Astrocyte (in vitro differentiated cells and primary cell): ENCODE results near the gene RUVBL2. TPM values are rescaled to one million over a fixed set of nuclear protein-coding genes. Genes with fewer than 3 reads are reported as not detected.

Experiments
- DNase-seq: peaks from one replicate; pipeline ENCODE4 v3.0.0-alpha.2; 2010; ENCODE audit warnings: low read depth
- FAIRE-seq: peaks from 2 replicates; lab custom pipeline; 2011; peaks lifted over from hg19 to GRCh38; lab: Jason Lieb, UNC
- H2AFZ ChIP-seq: 2 replicates; pipeline ENCODE4 v1.6.0; 2012; ENCODE audit warnings: low read depth, low read length, inconsistent platforms
- H3K27ac ChIP-seq: 2 replicates; pipeline ENCODE4 v1.5.1; 2011; ENCODE audit warnings: low read depth, low read length, inconsistent platforms
- H3K27me3 ChIP-seq: 2 replicates; pipeline ENCODE4 v1.6.0; 2011; ENCODE audit warnings: low read length, inconsistent platforms; ENCODE audit not compliant: insufficient read depth
- H3K36me3 ChIP-seq: 2 replicates; pipeline ENCODE4 v1.5.1; 2011; ENCODE audit warnings: low read length, inconsistent platforms; ENCODE audit not compliant: insufficient read depth
- H3K4me1 ChIP-seq: 2 replicates; pipeline ENCODE4 v1.5.1; 2011; ENCODE audit warnings: low read length, inconsistent platforms; ENCODE audit not compliant: insufficient read depth
- H3K4me2 ChIP-seq: 2 replicates; pipeline ENCODE4 v1.6.0; 2012; ENCODE audit warnings: low read length, inconsistent platforms
- H3K4me3 ChIP-seq: 2 replicates; pipeline ENCODE4 v1.5.1; 2011; ENCODE audit warnings: low read depth, mild to moderate bottlenecking, low read length, inconsistent platforms; ENCODE audit not compliant: insufficient read depth
- H3K79me2 ChIP-seq: 2 replicates; pipeline ENCODE4 v1.6.0; 2012; ENCODE audit warnings: mild to moderate bottlenecking, low read length, inconsistent platforms; ENCODE audit not compliant: insufficient read depth
- H3K9ac ChIP-seq: 2 replicates; pipeline ENCODE4 v1.6.0; 2012; ENCODE audit warnings: mild to moderate bottlenecking, low read length, inconsistent platforms
- H3K9me3 ChIP-seq: 2 replicates; pipeline ENCODE4 v1.5.1; 2012; ENCODE audit warnings: low read depth, mild to moderate bottlenecking, low read length, inconsistent platforms; ENCODE audit not compliant: insufficient read depth
- H4K20me1 ChIP-seq: 2 replicates; pipeline ENCODE4 v1.6.0; 2012; ENCODE audit warnings: low read length, inconsistent platforms; ENCODE audit not compliant: insufficient read depth
- H3K27ac Mint-ChIP-seq: one replicate; pipeline ENCODE4 v1.8.0; 2021; ENCODE audit warnings: mild to moderate bottlenecking, mixed read lengths; ENCODE audit not compliant: unreplicated experiment
- H3K27me3 Mint-ChIP-seq: one replicate; pipeline ENCODE4 v1.8.0; 2021; ENCODE audit warnings: low read depth, mixed read lengths; ENCODE audit not compliant: unreplicated experiment
- H3K36me3 Mint-ChIP-seq: one replicate; pipeline ENCODE4 v1.8.0; 2021; ENCODE audit warnings: low read depth, mixed read lengths; ENCODE audit not compliant: unreplicated experiment
- H3K4me1 Mint-ChIP-seq: one replicate; pipeline ENCODE4 v1.8.0; 2021; ENCODE audit warnings: low read depth, mixed read lengths; ENCODE audit not compliant: unreplicated experiment
- H3K4me3 Mint-ChIP-seq: one replicate; pipeline ENCODE4 v1.8.0; 2021; ENCODE audit warnings: mild to moderate bottlenecking, moderate library complexity, mixed read lengths; ENCODE audit not compliant: unreplicated experiment
- H3K9me3 Mint-ChIP-seq: one replicate; pipeline ENCODE4 v1.8.0; 2021; ENCODE audit warnings: mild to moderate bottlenecking, mixed read lengths; ENCODE audit not compliant: unreplicated experiment
- EZH2 ChIP-seq: IDR thresholded peaks from 2 replicates; pipeline ENCODE4 v1.6.1; 2012; ENCODE audit warnings: mild to moderate bottlenecking, low read length, inconsistent platforms; ENCODE audit not compliant: insufficient read depth
- total RNA-seq: library from RNA; stranded (reverse); gene quantifications from 2 replicates; pipeline ENCODE4 v1.2.1, GENCODE V29; 2021
- TF ChIP-seq, protein P1 (sequence below): IDR thresholded peaks from 2 replicates; pipeline ENCODE4 v1.5.1; 2011; ENCODE audit warnings: low read depth, mild to moderate bottlenecking, inconsistent platforms, low read length, moderate library complexity; ENCODE audit not compliant: insufficient read depth

Gene RUVBL2
- total RNA-seq, 1 donor from 2014 or later, result 106 TPM

DNA sequence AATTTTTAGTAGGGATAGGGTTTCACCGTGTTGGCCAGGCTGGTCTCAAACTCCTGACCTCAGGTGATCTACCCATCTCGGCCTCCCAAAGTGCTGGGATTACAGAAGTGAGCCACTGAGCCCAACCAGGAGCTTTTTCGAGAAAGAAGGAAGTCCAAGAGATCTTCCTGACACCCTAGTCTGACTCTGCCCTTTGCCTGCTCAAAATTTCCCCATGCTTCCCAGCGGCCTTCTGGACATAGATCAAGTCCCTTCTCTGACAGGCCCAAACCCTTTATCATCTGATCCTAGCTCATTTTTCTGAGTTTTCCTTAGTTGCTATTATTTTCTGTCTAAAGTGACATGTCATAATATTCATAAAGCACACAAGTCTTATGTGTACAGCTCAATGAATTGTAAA lies 40.5 kb upstream of the RUVBL2 start:
- Histone ChIP-seq H3K27ac (no peak overlapping the region), H3K36me3 (peaks cover 5% of the 10 kb centered on the region), H2AFZ (no peak overlapping the region), H4K20me1 (no peaks in the 10 kb centered on the region), H3K27me3 (no peaks in the 10 kb centered on the region), H3K4me2 (no peak overlapping the region), H3K9me3 (no peaks in the 10 kb centered on the region), H3K79me2 (peaks cover 31% of the 10 kb centered on the region), H3K9ac (no peak overlapping the region), H3K4me1 (peaks cover 12% of the 10 kb centered on the region), H3K4me3 (no peak overlapping the region)
- TF ChIP-seq EZH2, result no peak
- TF ChIP-seq, protein P1, sequence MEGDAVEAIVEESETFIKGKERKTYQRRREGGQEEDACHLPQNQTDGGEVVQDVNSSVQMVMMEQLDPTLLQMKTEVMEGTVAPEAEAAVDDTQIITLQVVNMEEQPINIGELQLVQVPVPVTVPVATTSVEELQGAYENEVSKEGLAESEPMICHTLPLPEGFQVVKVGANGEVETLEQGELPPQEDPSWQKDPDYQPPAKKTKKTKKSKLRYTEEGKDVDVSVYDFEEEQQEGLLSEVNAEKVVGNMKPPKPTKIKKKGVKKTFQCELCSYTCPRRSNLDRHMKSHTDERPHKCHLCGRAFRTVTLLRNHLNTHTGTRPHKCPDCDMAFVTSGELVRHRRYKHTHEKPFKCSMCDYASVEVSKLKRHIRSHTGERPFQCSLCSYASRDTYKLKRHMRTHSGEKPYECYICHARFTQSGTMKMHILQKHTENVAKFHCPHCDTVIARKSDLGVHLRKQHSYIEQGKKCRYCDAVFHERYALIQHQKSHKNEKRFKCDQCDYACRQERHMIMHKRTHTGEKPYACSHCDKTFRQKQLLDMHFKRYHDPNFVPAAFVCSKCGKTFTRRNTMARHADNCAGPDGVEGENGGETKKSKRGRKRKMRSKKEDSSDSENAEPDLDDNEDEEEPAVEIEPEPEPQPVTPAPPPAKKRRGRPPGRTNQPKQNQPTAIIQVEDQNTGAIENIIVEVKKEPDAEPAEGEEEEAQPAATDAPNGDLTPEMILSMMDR, result no peak
- Mint-ChIP-seq H3K36me3 (peaks cover 18% of the 10 kb centered on the region), H3K27me3 (peaks cover 2% of the 10 kb centered on the region), H3K4me1 (peaks cover 19% of the 10 kb centered on the region), H3K4me3 (no peak overlapping the region), H3K9me3 (peaks cover 17% of the 10 kb centered on the region), H3K27ac (no peak overlapping the region)
- no peak for FAIRE-seq
- no peak for DNase-seq

DNA sequence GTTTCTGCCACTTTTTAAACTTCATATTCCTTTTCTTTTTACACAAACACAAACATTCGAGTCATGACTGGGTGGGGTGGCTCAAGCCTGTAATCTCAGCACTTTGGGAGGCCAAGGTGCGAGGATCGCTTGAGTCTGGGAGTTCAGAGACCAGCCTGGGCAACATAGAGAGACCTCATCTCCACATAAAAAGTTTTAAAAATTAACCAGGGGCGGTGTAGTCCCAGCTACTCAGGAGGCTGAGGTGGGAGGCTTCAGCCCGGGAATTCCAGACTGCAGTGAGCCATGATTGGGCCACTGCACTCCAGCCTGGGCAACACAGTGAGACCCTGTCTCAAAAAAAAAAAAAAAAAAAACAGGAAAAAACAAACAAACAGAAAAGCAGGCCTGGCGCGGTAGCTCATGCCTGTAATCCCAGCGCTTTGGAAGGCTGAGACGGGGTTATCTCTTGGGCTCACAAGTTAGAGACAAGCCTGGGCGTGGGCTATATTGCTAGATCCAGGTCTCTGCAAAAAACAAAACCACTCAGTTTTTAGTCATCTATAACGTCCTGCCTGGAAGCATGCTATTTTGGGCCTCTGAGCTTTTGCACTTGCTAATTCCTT lies 39.6 kb upstream of the RUVBL2 start:
- H3K36me3 ChIP-seq, result peaks cover 5% of the 10 kb centered on the region
- DNase-seq (no peak), FAIRE-seq (no peak)
- TF ChIP-seq, protein P1, result no peak
- TF ChIP-seq EZH2, result no peak
- peak overlapping the region; percentile 96 for H3K9ac ChIP-seq
- H3K36me3 Mint-ChIP-seq, result peaks cover 16% of the 10 kb centered on the region
- peaks cover 12% of the 10 kb centered on the region for H3K4me1 ChIP-seq
- peaks cover 35% of the 10 kb centered on the region for H3K79me2 ChIP-seq
- peaks cover 19% of the 10 kb centered on the region for H3K4me1 Mint-ChIP-seq
- H3K27ac Mint-ChIP-seq, result peak overlapping the region; percentile 59
- H3K9me3 ChIP-seq, result no peaks in the 10 kb centered on the region
- peak overlapping the region; percentile 91 for H3K27ac ChIP-seq
- no peaks in the 10 kb centered on the region for H3K27me3 ChIP-seq
- peak overlapping the region; percentile 83 for H3K4me3 ChIP-seq
- peak overlapping the region; percentile 85 for H3K4me3 Mint-ChIP-seq
- peak overlapping the region; percentile 81 for H2AFZ ChIP-seq
- H3K4me2 ChIP-seq, result peak overlapping the region; percentile 98
- peaks cover 9% of the 10 kb centered on the region for H3K9me3 Mint-ChIP-seq
- H3K27me3 Mint-ChIP-seq, result no peaks in the 10 kb centered on the region
- H4K20me1 ChIP-seq, result no peaks in the 10 kb centered on the region
